Stimulated activated CD8-positive, alpha-beta memory T cell treated with anti-CD3 and anti-CD28 coated beads, Interleukin-15, amount 100 ng/mL, for 24 hours (primary cell): ENCODE data around the gene YWHAQ.
"Not testable (repeated sequence)": the region's sequence is repeated elsewhere in the genome, so short reads cannot be mapped to it uniquely, and the experiment has no call there.

ENCODE experiments used
- DNase-seq: peaks from one replicate; pipeline ENCODE4 v3.0.0-alpha.2; 2020; ENCODE audit warnings: low read depth

The YWHAQ gene

GRCh38 chr2:9594366-9595054, 36.3 kb downstream of the YWHAQ start:
- DNase-seq = no peak

GRCh38 chr2:9593925-9594324, 36.9 kb downstream of the YWHAQ start:
- DNase-seq = no peak

- DNase-seq = no peak
Observed at GRCh38 chr2:9592699-9593098, 38.1 kb downstream of the YWHAQ start.

- DNase-seq = no peak
Observed at GRCh38 chr2:9590641-9591040, 40.2 kb downstream of the YWHAQ start.

GRCh38 chr2:9586465-9586864, 44.3 kb downstream of the YWHAQ start:
- DNase-seq = no peak

- DNase-seq = no peak
Observed at GRCh38 chr2:9585486-9585885, 45.3 kb downstream of the YWHAQ start.

- not testable (repeated sequence) for DNase-seq
Observed at GRCh38 chr2:9584902-9585301, 45.9 kb downstream of the YWHAQ start.

GRCh38 chr2:9582624-9583023, 48.2 kb downstream of the YWHAQ start:
- DNase-seq = no peak

- DNase-seq = no peak
Observed at GRCh38 chr2:9578467-9579235, 52.1 kb downstream of the YWHAQ start.

GRCh38 chr2:9574331-9574730, 56.5 kb downstream of the YWHAQ start:
- DNase-seq = no peak

- DNase-seq = no peak
Observed at GRCh38 chr2:9573840-9574239, 57.0 kb downstream of the YWHAQ start.

- no peak for DNase-seq
Observed at GRCh38 chr2:9573013-9573720, 57.6 kb downstream of the YWHAQ start.

GRCh38 chr2:9570182-9571060, 60.4 kb downstream of the YWHAQ start:
- DNase-seq = no peak

- no peak for DNase-seq
Observed at GRCh38 chr2:9565436-9566153, 65.2 kb downstream of the YWHAQ start.

- no peak for DNase-seq
Observed at GRCh38 chr2:9560628-9561027, 70.2 kb downstream of the YWHAQ start.

GRCh38 chr2:9558948-9559381, 71.8 kb downstream of the YWHAQ start:
- no peak for DNase-seq

- DNase-seq = no peak
Observed at GRCh38 chr2:9556121-9556743, 74.6 kb downstream of the YWHAQ start.

- DNase-seq = peak; percentile 74
Observed at GRCh38 chr2:9555297-9556120, 75.3 kb downstream of the YWHAQ start, which contains the start of gene ADAM17. TSS of gene ADAM17 (minus strand) at chr2:9555830. CDS start at chr2:9555605, 225 bp downstream.

- no peak for DNase-seq
Observed at GRCh38 chr2:9554921-9555296, 75.9 kb downstream of the YWHAQ start.
